Measurements from ENCODE around the gene B3GAT3. TPM values are rescaled to one million over a fixed set of nuclear protein-coding genes. Genes with fewer than 3 reads are reported as not detected.

The B3GAT3 gene
- total and polyA plus RNA-seq, 2 of the 8 experiments (the other 6 are each of a cell fraction or from before 2014, with no cell fraction given) = 28.0 to 39.0 TPM

GRCh38 chr11:62665075-62665598 is 43.4 kb upstream of the B3GAT3 start, which contains the start of the genes C11orf98 and CSKMT (continued):
- TF ChIP-seq RAD21 (IDR thresholded peaks at IDR 0.05 in 1 of 2, conservative IDR thresholded peaks at IDR 0.05 in 1 of 2; ENCODE audit: low read depth in 2 of 2, low read length in 2 of 2) (no peak; a peak in 1 of 4 replicates), E2F6 (IDR thresholded peaks at IDR 0.05) (no peak; the same call in 1 of the 2 replicates), USF2 (IDR thresholded peaks at IDR 0.05; ENCODE audit: low read length) (peak; percentile 33; the same call in 1 of the 2 replicates), POU5F1 (IDR thresholded peaks at IDR 0.05; ENCODE audit: low read depth, low read length) (no peak)

All from H1 (cell line).